ENCODE data around the gene EPB41L2.

Gene EPB41L2

GRCh38 chr6:131061751-131062119 lies 1.3 kb downstream of the EPB41L2 start:
- DNase-seq (ENCODE audit: low read depth in 3 of 3), result no peak

- DNase-seq (ENCODE audit: low read depth in 3 of 3), result no peak
These were observed 1.8 kb downstream of the EPB41L2 start for GRCh38 chr6:131061041-131061750.

- DNase-seq (ENCODE audit: low read depth in 3 of 3), result no peak
These were observed 2.7 kb downstream of the EPB41L2 start for GRCh38 chr6:131060311-131060710.

- DNase-seq (ENCODE audit: low read depth in 3 of 3), result no peak
These were observed 3.6 kb downstream of the EPB41L2 start for GRCh38 chr6:131059486-131059885.

GRCh38 chr6:131058236-131058635 lies 4.8 kb downstream of the EPB41L2 start:
- no peak for DNase-seq (ENCODE audit: low read depth in 3 of 3)

- no peak for DNase-seq (ENCODE audit: low read depth in 3 of 3)
These were observed 8.4 kb downstream of the EPB41L2 start for GRCh38 chr6:131054392-131055250.

- no peak for DNase-seq (ENCODE audit: low read depth in 3 of 3)
These were observed 9.4 kb downstream of the EPB41L2 start for GRCh38 chr6:131053546-131054240.

GRCh38 chr6:131052181-131052580 lies 10.9 kb downstream of the EPB41L2 start:
- DNase-seq (ENCODE audit: low read depth in 3 of 3), result no peak

GRCh38 chr6:131051341-131051740 lies 11.7 kb downstream of the EPB41L2 start:
- DNase-seq (ENCODE audit: low read depth in 3 of 3), result no peak

- no peak for DNase-seq (ENCODE audit: low read depth in 3 of 3)
These were observed 13.4 kb downstream of the EPB41L2 start for GRCh38 chr6:131049608-131050007.

- DNase-seq (ENCODE audit: low read depth in 3 of 3), result no peak
These were observed 14.0 kb downstream of the EPB41L2 start for GRCh38 chr6:131048933-131049515.

GRCh38 chr6:131048459-131048858 lies 14.6 kb downstream of the EPB41L2 start:
- DNase-seq (ENCODE audit: low read depth in 3 of 3), result no peak

GRCh38 chr6:131045139-131045538 lies 17.9 kb downstream of the EPB41L2 start:
- DNase-seq (ENCODE audit: low read depth in 3 of 3), result no peak

GRCh38 chr6:131043902-131044447 lies 19.1 kb downstream of the EPB41L2 start:
- no peak for DNase-seq (ENCODE audit: low read depth in 3 of 3)

GRCh38 chr6:131042664-131043063 lies 20.4 kb downstream of the EPB41L2 start:
- DNase-seq (ENCODE audit: low read depth in 3 of 3), result no peak

GRCh38 chr6:131041814-131042213 lies 21.2 kb downstream of the EPB41L2 start:
- no peak for DNase-seq (ENCODE audit: low read depth in 3 of 3)

- no peak for DNase-seq (ENCODE audit: low read depth in 3 of 3)
These were observed 22.2 kb downstream of the EPB41L2 start for GRCh38 chr6:131040866-131041265.

GRCh38 chr6:131039345-131039680 lies 23.7 kb downstream of the EPB41L2 start:
- DNase-seq (ENCODE audit: low read depth in 3 of 3), result no peak

- no peak for DNase-seq (ENCODE audit: low read depth in 3 of 3)
These were observed 24.3 kb downstream of the EPB41L2 start for GRCh38 chr6:131038597-131039344.

- DNase-seq (ENCODE audit: low read depth in 3 of 3), result no peak
These were observed 25.7 kb downstream of the EPB41L2 start for GRCh38 chr6:131037194-131037897.

- no peak for DNase-seq (ENCODE audit: low read depth in 3 of 3)
These were observed 26.4 kb downstream of the EPB41L2 start for GRCh38 chr6:131036601-131037000.

Data from stimulated activated CD4-positive, alpha-beta T cell treated with anti-CD3 and anti-CD28 coated beads, TNF-alpha, amount 100 ng/mL, for 4 hours (primary cell).